SK-N-SH (cell line): ENCODE data around the gene TFAP2C.

ENCODE experiments used
- CHD2 ChIP-seq: fragments of 150-350 bp; IDR thresholded peaks from 2 replicates; pipeline ENCODE4 v1.6.1; 2018; ENCODE audit warnings: low read length; ENCODE audit not compliant: partially characterized antibody
- ELF1 ChIP-seq: IDR thresholded peaks from 2 replicates; pipeline ENCODE4 v1.4.0; 2012
- EP300 ChIP-seq, 2 experiments: IDR thresholded peaks; 2 replicates each; pipeline versions ENCODE4 v1.4.0 to v1.6.1; 2012; ENCODE audit warnings: borderline replicate concordance in 1 of 2, low read depth in 1 of 2, low read length in 1 of 2
- EZH2phosphoT487 ChIP-seq: fragments of 200-600 bp; sonication (generic); IDR thresholded peaks from 2 replicates; pipeline ENCODE4 v1.6.1; 2017; ENCODE audit warnings: low read depth, mixed run types, mild to moderate bottlenecking, antibody characterized with exemption, moderate library complexity, borderline replicate concordance
- FOXM1 ChIP-seq: IDR thresholded peaks from 2 replicates; pipeline ENCODE4 v1.4.0; 2012; ENCODE audit warnings: low read depth, mild to moderate bottlenecking
- MXI1 ChIP-seq: IDR thresholded peaks from 2 replicates; pipeline ENCODE4 v1.6.1; 2012; ENCODE audit warnings: mild to moderate bottlenecking, low read depth, low read length, improper control_type of control experiment
- NFIC ChIP-seq: IDR thresholded peaks from 2 replicates; pipeline ENCODE4 v1.4.0; 2012; ENCODE audit warnings: borderline replicate concordance
- POLR2AphosphoS5 ChIP-seq: IDR thresholded peaks from 2 replicates; pipeline ENCODE4 v1.6.1; 2012; ENCODE audit warnings: low read depth, low read length
- RAD21 ChIP-seq: IDR thresholded peaks from 2 replicates; pipeline ENCODE4 v1.6.1; 2012; ENCODE audit warnings: mild to moderate bottlenecking, low read length
- TCF12 ChIP-seq: IDR thresholded peaks from 2 replicates; pipeline ENCODE4 v1.4.0; 2012
- TF ChIP-seq, protein P1 (sequence below): fragments of 150-350 bp; IDR thresholded peaks from 2 replicates; pipeline ENCODE4 v1.6.1; 2016; ENCODE audit warnings: mild to moderate bottlenecking, low read depth, low read length
- TF ChIP-seq, protein P2 (sequence below): fragments of 200-600 bp; sonication (generic); IDR thresholded peaks from 2 replicates; pipeline ENCODE4 v1.6.1; 2017; ENCODE audit warnings: antibody characterized with exemption, mild to moderate bottlenecking, moderate library complexity
- TF ChIP-seq, protein P3 (sequence below): fragments of 150-350 bp; IDR thresholded peaks from 2 replicates; pipeline ENCODE4 v1.6.1; 2017; ENCODE audit warnings: antibody characterized with exemption, low read length, low read depth, borderline replicate concordance
- TF ChIP-seq, protein P4 (sequence below): IDR thresholded peaks from 2 replicates; pipeline ENCODE4 v1.4.0; 2012; ENCODE audit warnings: low read depth

DNA sequence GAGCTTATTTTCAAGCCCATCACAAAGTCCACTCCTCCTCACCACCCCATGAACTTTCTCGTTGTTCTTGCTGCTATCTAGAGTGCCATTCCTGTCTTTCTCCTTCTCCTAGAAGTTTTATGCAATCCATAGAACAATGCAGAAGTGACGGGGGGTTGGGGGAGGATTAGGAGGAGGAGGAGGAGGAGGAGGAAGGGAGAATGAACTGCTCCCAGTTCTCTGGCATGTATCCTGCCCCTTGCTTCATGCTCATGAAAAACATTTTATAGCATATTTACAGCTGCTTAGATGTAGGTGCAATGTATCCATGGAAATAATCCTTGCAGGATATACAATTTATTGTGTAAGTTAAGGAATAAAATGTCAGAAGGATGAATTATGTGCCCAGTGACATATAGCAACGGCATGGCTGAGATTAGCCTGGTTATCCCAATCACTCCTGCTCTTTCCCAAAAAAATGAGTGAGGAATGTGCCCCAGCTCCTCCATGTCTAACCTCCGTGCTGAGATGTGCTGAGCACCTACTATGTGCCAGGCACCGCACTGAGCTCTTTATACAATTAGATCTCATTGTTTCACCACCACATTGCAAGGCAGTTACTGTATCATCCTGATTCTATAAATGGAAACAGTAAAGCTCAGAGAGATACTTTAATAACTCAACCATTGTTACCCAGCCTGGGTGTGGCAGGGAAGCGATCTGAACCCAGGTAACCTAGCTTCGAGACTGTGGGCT lies 41.6 kb upstream of the TFAP2C start:
- TF ChIP-seq CHD2 (no peak), MXI1 (no peak), NFIC (no peak), TCF12 (no peak), POLR2AphosphoS5 (no peak), RAD21 (no peak), FOXM1 (no peak), EP300 (IDR thresholded peaks at IDR 0.05; ENCODE audit: borderline replicate concordance in 1 of 2, low read depth in 1 of 2, low read length in 1 of 2) (no peak), EZH2phosphoT487 (no peak), ELF1 (no peak)
- TF ChIP-seq, protein P1, sequence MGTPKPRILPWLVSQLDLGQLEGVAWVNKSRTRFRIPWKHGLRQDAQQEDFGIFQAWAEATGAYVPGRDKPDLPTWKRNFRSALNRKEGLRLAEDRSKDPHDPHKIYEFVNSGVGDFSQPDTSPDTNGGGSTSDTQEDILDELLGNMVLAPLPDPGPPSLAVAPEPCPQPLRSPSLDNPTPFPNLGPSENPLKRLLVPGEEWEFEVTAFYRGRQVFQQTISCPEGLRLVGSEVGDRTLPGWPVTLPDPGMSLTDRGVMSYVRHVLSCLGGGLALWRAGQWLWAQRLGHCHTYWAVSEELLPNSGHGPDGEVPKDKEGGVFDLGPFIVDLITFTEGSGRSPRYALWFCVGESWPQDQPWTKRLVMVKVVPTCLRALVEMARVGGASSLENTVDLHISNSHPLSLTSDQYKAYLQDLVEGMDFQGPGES = no peak
- TF ChIP-seq, protein P2, sequence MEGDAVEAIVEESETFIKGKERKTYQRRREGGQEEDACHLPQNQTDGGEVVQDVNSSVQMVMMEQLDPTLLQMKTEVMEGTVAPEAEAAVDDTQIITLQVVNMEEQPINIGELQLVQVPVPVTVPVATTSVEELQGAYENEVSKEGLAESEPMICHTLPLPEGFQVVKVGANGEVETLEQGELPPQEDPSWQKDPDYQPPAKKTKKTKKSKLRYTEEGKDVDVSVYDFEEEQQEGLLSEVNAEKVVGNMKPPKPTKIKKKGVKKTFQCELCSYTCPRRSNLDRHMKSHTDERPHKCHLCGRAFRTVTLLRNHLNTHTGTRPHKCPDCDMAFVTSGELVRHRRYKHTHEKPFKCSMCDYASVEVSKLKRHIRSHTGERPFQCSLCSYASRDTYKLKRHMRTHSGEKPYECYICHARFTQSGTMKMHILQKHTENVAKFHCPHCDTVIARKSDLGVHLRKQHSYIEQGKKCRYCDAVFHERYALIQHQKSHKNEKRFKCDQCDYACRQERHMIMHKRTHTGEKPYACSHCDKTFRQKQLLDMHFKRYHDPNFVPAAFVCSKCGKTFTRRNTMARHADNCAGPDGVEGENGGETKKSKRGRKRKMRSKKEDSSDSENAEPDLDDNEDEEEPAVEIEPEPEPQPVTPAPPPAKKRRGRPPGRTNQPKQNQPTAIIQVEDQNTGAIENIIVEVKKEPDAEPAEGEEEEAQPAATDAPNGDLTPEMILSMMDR = no peak
- TF ChIP-seq, protein P3, sequence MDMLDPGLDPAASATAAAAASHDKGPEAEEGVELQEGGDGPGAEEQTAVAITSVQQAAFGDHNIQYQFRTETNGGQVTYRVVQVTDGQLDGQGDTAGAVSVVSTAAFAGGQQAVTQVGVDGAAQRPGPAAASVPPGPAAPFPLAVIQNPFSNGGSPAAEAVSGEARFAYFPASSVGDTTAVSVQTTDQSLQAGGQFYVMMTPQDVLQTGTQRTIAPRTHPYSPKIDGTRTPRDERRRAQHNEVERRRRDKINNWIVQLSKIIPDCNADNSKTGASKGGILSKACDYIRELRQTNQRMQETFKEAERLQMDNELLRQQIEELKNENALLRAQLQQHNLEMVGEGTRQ = no peak
- TF ChIP-seq, protein P4, sequence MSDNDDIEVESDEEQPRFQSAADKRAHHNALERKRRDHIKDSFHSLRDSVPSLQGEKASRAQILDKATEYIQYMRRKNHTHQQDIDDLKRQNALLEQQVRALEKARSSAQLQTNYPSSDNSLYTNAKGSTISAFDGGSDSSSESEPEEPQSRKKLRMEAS = no peak
